Measurements from ENCODE around the gene DPH6.

Gene DPH6

DNA sequence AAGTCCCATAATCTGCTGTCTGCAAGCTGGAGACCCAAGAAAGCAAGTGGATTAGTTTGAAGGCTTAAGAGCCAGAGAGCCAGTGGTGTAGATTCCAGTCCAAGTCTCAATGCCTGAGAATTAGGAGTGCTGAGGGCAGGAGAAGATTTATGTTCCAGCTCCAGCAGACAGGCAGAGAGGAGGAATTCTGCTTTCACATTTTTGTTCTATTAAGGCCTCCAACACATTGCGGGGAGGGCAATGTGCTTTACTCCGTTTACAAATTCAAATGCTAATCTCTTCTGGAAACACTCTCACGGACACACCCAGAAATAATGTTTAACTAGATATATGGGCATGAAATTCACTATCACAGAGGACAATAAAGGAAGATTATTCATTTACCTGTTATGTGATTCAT lies 54.0 kb downstream of the DPH6 start:
- no peak overlapping the region for H3K4me3 ChIP-seq
- no peak for TF ChIP-seq Cebpa-rat (IDR thresholded peaks at IDR 0.05)
- no peak overlapping the region for H3K9ac ChIP-seq
- H3K4me2 ChIP-seq: no peak overlapping the region
- no peak overlapping the region for H3K27ac ChIP-seq
- H4K20me1 ChIP-seq: no peaks in the 10 kb centered on the region
- H3K4me1 ChIP-seq: no peaks in the 10 kb centered on the region
- H3K36me3 ChIP-seq: peaks cover 7% of the 10 kb centered on the region
- no peaks in the 10 kb centered on the region for H3K27me3 ChIP-seq
- peaks cover 15% of the 10 kb centered on the region for H3K9me3 ChIP-seq

DNA sequence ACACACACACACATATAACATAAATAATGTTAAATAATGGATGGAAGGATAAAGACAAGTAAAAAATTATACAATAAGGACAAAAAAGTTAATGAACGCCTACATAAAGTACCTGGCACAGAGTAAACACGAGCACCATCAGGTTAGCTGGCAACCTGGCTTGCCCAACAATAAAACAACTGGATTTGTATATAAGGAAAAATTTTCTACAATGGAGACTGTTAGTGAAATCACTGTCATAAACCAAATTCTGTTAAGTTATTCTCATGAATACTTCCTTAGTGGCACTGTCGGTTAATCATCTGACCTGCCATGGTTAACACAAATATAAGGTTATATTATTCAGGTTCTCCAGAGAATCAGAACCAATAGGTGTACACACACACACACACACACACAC lies 54.8 kb downstream of the DPH6 start:
- no peak for TF ChIP-seq Cebpa-rat (IDR thresholded peaks at IDR 0.05)

DNA sequence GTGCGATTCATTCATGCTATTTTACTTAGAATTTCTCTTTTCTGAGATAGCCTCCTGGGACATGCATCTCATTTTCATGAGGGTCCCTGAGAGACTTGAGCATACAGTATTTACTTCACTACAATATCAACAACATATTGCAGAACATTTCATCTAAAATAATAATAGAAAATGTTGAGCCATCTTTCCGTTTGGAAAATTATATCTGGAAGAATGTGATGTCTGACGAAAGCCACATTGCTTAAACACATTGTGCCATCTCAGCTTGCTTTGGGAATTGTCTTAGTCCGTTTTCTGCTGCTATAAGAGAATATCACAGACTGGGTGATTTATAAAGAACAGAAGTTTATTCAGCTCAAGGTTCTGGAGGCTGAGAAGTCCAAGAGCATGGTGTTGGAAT lies 55.5 kb downstream of the DPH6 start:
- no peak overlapping the region for H3K4me3 ChIP-seq
- H3K9me3 ChIP-seq: peaks cover 30% of the 10 kb centered on the region
- no peaks in the 10 kb centered on the region for H3K4me1 ChIP-seq
- no peak overlapping the region for H3K9ac ChIP-seq
- no peak for TF ChIP-seq Cebpa-rat (IDR thresholded peaks at IDR 0.05)
- no peaks in the 10 kb centered on the region for H4K20me1 ChIP-seq
- H3K27me3 ChIP-seq: no peaks in the 10 kb centered on the region
- H3K36me3 ChIP-seq: peaks cover 12% of the 10 kb centered on the region
- H3K4me2 ChIP-seq: no peak overlapping the region
- H3K27ac ChIP-seq: no peak overlapping the region

More for the DNA sequence above, 54.8 kb downstream of the DPH6 start:
- Histone ChIP-seq H3K9ac (no peak overlapping the region), H3K4me1 (no peaks in the 10 kb centered on the region), H3K4me2 (no peak overlapping the region), H3K36me3 (peaks cover 12% of the 10 kb centered on the region), H3K4me3 (no peak overlapping the region), H3K27me3 (no peaks in the 10 kb centered on the region), H4K20me1 (no peaks in the 10 kb centered on the region), H3K27ac (no peak overlapping the region), H3K9me3 (peaks cover 24% of the 10 kb centered on the region)

DNA sequence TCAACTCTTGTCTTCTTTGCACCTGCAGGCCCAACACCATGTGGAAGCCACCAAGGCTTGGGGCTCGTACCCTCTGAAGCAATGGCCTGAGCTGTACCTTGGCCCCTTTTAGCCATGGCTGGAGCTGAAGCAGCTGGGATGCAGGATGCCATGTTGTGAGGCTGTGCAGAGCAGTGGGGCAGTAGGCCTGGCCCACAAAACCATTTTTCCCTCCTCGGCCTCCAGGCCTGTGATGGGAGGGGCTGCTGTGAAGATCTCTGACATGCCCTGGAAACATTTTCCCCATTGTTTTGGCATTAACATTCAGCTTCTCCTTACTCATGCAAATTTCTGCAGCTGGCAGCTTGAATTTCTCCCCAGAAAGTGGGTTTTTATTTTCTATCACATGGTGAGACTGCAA lies 58.5 kb downstream of the DPH6 start:
- Histone ChIP-seq H3K9ac (no peak overlapping the region), H3K4me3 (no peak overlapping the region), H3K9me3 (peaks cover 30% of the 10 kb centered on the region), H3K4me1 (no peaks in the 10 kb centered on the region), H3K27ac (no peak overlapping the region), H3K27me3 (no peaks in the 10 kb centered on the region), H3K36me3 (peaks cover 12% of the 10 kb centered on the region), H4K20me1 (no peaks in the 10 kb centered on the region), H3K4me2 (no peak overlapping the region)
- no peak for TF ChIP-seq Cebpa-rat (IDR thresholded peaks at IDR 0.05)

DNA sequence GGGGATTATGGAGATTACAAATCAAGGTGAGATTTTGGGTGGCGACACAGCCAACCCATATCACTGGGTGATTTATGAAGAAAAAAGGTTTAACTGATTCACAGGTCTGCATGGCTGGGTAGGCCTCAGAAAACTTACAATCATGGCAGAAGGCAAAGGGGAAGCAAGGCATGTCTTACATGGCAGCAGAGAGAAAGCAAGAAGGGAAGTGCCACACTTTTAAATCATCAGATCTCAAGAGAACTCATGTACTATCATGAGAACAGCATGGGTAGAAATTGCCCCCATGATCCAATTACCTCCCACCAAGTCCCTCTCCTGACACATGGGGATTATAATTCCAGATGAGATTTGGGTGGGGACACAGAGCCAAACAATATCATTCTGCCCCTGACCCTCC lies 59.7 kb downstream of the DPH6 start:
- Histone ChIP-seq H3K27me3 (no peaks in the 10 kb centered on the region), H3K4me2 (no peak overlapping the region), H3K36me3 (peaks cover 12% of the 10 kb centered on the region), H4K20me1 (no peaks in the 10 kb centered on the region), H3K27ac (no peak overlapping the region), H3K4me1 (no peaks in the 10 kb centered on the region), H3K9ac (no peak overlapping the region), H3K9me3 (peaks cover 30% of the 10 kb centered on the region), H3K4me3 (no peak overlapping the region)
- no peak for TF ChIP-seq Cebpa-rat (IDR thresholded peaks at IDR 0.05)

DNA sequence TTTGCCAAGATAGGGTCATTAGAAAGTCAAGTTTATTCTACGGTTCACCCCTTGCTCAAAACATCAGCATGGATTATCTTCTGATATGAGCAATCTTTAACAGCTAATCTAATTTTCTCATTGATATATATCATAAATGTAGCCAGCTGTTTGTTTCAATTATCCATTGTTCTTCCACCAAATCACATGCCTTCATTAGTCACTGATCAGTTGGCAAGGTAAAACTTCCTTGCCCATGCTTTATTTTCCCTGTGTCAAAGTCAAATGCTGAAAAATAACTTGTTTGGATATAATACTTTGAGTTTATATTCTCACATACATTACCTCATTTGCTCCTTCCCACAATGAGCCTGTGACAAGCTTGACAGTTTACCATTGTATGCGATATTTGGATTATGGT lies 60.6 kb downstream of the DPH6 start:
- no peaks in the 10 kb centered on the region for H4K20me1 ChIP-seq
- H3K9me3 ChIP-seq: peaks cover 30% of the 10 kb centered on the region
- no peak overlapping the region for H3K4me2 ChIP-seq
- no peak overlapping the region for H3K9ac ChIP-seq
- peaks cover 12% of the 10 kb centered on the region for H3K36me3 ChIP-seq
- TF ChIP-seq Cebpa-rat (IDR thresholded peaks at IDR 0.05): no peak
- no peak overlapping the region for H3K27ac ChIP-seq
- H3K4me3 ChIP-seq: no peak overlapping the region
- no peaks in the 10 kb centered on the region for H3K4me1 ChIP-seq
- no peaks in the 10 kb centered on the region for H3K27me3 ChIP-seq

DNA sequence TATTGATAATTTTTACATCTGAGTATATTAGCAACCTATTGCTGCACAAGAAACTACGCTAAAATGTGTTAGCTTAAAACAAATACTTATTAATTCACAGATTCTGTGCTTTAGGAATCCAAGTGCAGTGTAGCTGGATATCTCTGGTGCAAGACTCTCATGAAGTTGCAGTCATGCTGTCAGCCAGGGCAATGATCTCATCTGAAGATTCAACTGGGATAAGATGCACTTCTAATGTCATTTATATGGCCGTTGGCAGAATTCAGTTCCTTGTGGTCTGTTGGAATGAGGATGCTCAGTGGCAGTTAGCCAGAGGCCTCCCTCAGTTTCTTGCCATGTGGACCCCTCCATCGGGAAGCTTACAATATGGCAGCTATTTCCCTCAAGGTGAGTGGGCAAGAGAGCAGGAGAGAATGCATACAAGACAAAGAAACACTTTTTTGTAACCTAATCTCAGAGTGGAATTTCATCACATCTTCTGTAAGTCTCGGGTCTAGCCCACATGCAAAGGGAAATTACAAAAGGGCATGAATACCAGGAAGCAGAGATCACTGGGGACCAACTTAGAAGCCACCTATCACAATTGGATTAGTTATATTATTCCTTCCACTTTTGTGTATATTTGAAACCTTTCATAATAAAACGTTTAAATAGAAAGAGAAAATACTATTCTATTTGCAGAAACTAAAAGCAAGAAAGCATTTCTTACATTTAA lies 61.6 kb downstream of the DPH6 start:
- peaks cover 30% of the 10 kb centered on the region for H3K9me3 ChIP-seq
- H3K27ac ChIP-seq: no peak overlapping the region
- H3K27me3 ChIP-seq: no peaks in the 10 kb centered on the region
- no peak overlapping the region for H3K4me2 ChIP-seq
- H4K20me1 ChIP-seq: no peaks in the 10 kb centered on the region
- no peak overlapping the region for H3K4me3 ChIP-seq
- no peak for TF ChIP-seq Cebpa-rat (IDR thresholded peaks at IDR 0.05)
- no peaks in the 10 kb centered on the region for H3K4me1 ChIP-seq
- H3K9ac ChIP-seq: no peak overlapping the region
- peaks cover 12% of the 10 kb centered on the region for H3K36me3 ChIP-seq

DNA sequence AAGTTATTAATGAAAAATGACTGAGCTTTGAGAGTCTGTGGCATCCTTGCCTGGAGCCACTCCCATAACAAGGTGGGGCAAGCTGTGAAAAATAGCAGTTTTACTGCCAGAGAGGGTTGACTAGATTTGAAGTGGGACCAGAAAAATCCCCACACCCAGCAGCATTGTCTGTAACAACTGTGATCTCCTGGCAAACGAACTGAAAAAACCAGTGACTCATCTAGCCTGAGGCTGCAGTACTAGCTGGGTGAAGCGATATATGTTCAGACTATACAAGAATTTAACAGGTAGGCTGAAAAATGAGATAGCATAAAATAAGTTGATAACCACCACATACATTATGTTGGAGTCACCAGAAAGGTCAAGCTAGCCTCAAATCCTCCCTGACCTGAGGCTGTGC lies 64.0 kb downstream of the DPH6 start:
- Histone ChIP-seq H3K9me3 (peaks cover 14% of the 10 kb centered on the region), H3K27me3 (no peaks in the 10 kb centered on the region), H3K4me3 (no peak overlapping the region), H3K4me1 (no peaks in the 10 kb centered on the region), H3K9ac (no peak overlapping the region), H3K27ac (no peak overlapping the region), H3K36me3 (peaks cover 5% of the 10 kb centered on the region), H4K20me1 (no peaks in the 10 kb centered on the region), H3K4me2 (no peak overlapping the region)
- no peak for TF ChIP-seq Cebpa-rat (IDR thresholded peaks at IDR 0.05)

DNA sequence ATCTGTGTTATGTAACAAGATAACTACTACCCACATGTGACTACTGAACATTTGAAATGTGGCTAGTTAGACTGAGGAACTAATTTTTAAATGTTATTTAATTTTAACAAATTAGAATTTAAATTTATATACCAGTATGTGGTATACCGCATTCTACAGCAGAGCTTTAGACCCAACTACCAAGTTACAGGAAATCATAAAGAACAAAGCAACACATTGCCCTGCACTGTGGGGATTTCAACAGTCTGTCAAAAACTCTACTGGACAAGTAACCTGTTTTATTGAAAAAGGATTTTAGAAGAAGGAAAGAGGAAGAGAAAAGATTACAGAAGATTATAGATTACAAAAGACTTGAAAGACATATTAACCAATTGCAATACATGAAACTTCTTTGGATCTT lies 64.9 kb downstream of the DPH6 start:
- H3K4me1 ChIP-seq: no peaks in the 10 kb centered on the region
- no peaks in the 10 kb centered on the region for H3K27me3 ChIP-seq
- H3K27ac ChIP-seq: no peak overlapping the region
- no peaks in the 10 kb centered on the region for H4K20me1 ChIP-seq
- no peak overlapping the region for H3K9ac ChIP-seq
- H3K4me2 ChIP-seq: no peak overlapping the region
- no peak overlapping the region for H3K4me3 ChIP-seq
- no peak for TF ChIP-seq Cebpa-rat (IDR thresholded peaks at IDR 0.05)
- H3K36me3 ChIP-seq: no peaks in the 10 kb centered on the region
- peaks cover 5% of the 10 kb centered on the region for H3K9me3 ChIP-seq

DNA sequence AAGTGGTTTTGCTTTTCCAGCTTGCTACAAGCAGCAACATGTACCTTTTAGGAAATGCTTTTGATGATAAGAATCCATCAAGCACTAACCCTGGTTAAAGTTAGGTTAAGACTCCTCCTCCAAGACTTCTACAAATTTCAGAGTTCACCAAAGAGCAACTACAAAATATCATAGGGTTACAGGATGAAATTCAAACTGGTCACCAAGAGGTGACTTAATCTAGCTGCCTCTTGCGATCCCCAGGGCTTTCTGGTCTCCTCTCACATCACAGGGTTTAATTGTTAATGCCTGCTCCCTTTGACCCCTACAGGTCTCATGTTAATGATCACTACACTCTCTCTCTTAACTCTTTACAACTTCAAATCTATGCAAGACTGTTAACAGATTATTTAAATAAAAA lies 66.5 kb downstream of the DPH6 start:
- TF ChIP-seq Cebpa-rat (IDR thresholded peaks at IDR 0.05): no peak
- no peaks in the 10 kb centered on the region for H4K20me1 ChIP-seq
- no peak overlapping the region for H3K27ac ChIP-seq
- no peak overlapping the region for H3K4me3 ChIP-seq
- no peaks in the 10 kb centered on the region for H3K36me3 ChIP-seq
- no peaks in the 10 kb centered on the region for H3K9me3 ChIP-seq
- H3K9ac ChIP-seq: no peak overlapping the region
- no peaks in the 10 kb centered on the region for H3K27me3 ChIP-seq
- H3K4me2 ChIP-seq: no peak overlapping the region
- H3K4me1 ChIP-seq: no peaks in the 10 kb centered on the region
